HepG2 (cell line): ENCODE measurements around the gene SPECC1L. TPM values are rescaled to one million over a fixed set of nuclear protein-coding genes. Genes with fewer than 3 reads are reported as not detected.

Source experiments
- ATAC-seq: fragments of 200-7000 bp; cut with Tn5 transposase; 3 replicates; pipeline ENCODE4 v1.9.1; 2020; ENCODE audit warnings: mild to moderate bottlenecking, moderate library complexity
- BruUV-seq: library from RNA; stranded (reverse); fragments of 400-500 nt; replicated peaks from 2 replicates; lab custom pipeline; 2021; lab: Mats Ljungman, UMichigan
- CTCF ChIA-PET: fragments of 300-600 bp; formaldehyde crosslinking; extraction: SDS; loops from one replicate; lab custom pipeline; 2021; ENCODE audit warnings: low total read pairs, inconsistent platforms, low intra/inter-chr PET ratio; lab: Yijun Ruan, JAX
- POLR2A ChIA-PET: fragments of 350-600 bp; sonication (Branson Sonifier 250); formaldehyde crosslinking; loops from one replicate; lab custom pipeline; 2020; ENCODE audit warnings: antibody characterized with exemption, inconsistent platforms; lab: Yijun Ruan, JAX
- DNase-seq: peaks from one replicate; pipeline ENCODE4 v3.0.0-alpha.2; 2015; ENCODE audit warnings: low spot score
- FAIRE-seq: peaks from 3 replicates; lab custom pipeline; 2011; peaks lifted over from hg19 to GRCh38; lab: Jason Lieb, UNC
- H2AFZ ChIP-seq: one replicate; pipeline ENCODE4 v1.6.1; 2011; ENCODE audit warnings: low read length, inconsistent platforms
- H3K27ac ChIP-seq: fragments of 300-600 bp; 3 replicates; pipeline ENCODE4 v1.8.0; 2011; ENCODE audit warnings: mixed run types, mild to moderate bottlenecking, mixed read lengths, low read length, inconsistent platforms; ENCODE audit not compliant: insufficient read depth; ENCODE audit errors: extremely low read length
- H3K27me3 ChIP-seq, 2 experiments: fragments of 200-600 bp in 1 of 2; 2 replicates in 1 of 2; 3 replicates in 1 of 2; pipeline versions ENCODE4 v1.6.0 to v1.8.0; 2011; ENCODE audit warnings: low read length in 2 of 2, mild to moderate bottlenecking in 2 of 2, moderate library complexity in 2 of 2, inconsistent platforms in 1 of 2; ENCODE audit not compliant: insufficient read depth in 2 of 2, control insufficient read depth in 1 of 2
- H3K36me3 ChIP-seq, 2 experiments: fragments of 200-600 bp in 1 of 2; replicated peaks in 1 of 2; 2 replicates in 1 of 2; 3 replicates in 1 of 2; pipeline versions ENCODE4 v1.5.1 to v1.8.0; 2011; ENCODE audit warnings: low read length in 2 of 2, inconsistent platforms in 1 of 2; ENCODE audit not compliant: insufficient read depth in 2 of 2, control insufficient read depth in 1 of 2
- H3K4me1 ChIP-seq: 2 replicates; pipeline ENCODE4 v1.5.1; 2012; ENCODE audit warnings: low read length, inconsistent platforms; ENCODE audit not compliant: insufficient read depth
- H3K4me2 ChIP-seq: 2 replicates; pipeline ENCODE4 v1.6.0; 2011; ENCODE audit warnings: low read depth, low read length, inconsistent platforms
- H3K4me3 ChIP-seq, 3 experiments: fragments of 200-600 bp in 1 of 3; sonication (generic), shearing (Covaris generic) in 1 of 3; replicated peaks in 1 of 3; 2 replicates each; pipeline ENCODE4 v1.5.1; 2011 to 2016; ENCODE audit warnings: low read length in 3 of 3, inconsistent platforms in 2 of 3, low read depth in 2 of 3, mild to moderate bottlenecking in 2 of 3, control low read depth in 1 of 3, mixed read lengths in 1 of 3; ENCODE audit not compliant: insufficient read depth in 1 of 3
- H3K79me2 ChIP-seq: one replicate; pipeline ENCODE4 v1.6.1; 2011; ENCODE audit warnings: low read length, inconsistent platforms; ENCODE audit not compliant: insufficient read depth
- H3K9ac ChIP-seq: 2 replicates; pipeline ENCODE4 v1.6.0; 2011; ENCODE audit warnings: mild to moderate bottlenecking, low read depth, low read length, inconsistent platforms; ENCODE audit not compliant: insufficient read depth
- H3K9me3 ChIP-seq: 2 replicates; pipeline ENCODE4 v1.5.1; 2012; ENCODE audit warnings: mild to moderate bottlenecking, low read length
- H4K20me1 ChIP-seq: 2 replicates; pipeline ENCODE4 v1.6.0; 2011; ENCODE audit warnings: inconsistent platforms, mild to moderate bottlenecking, low read length, moderate library complexity; ENCODE audit not compliant: insufficient read depth
- BRCA1 ChIP-seq: sonication (generic); formaldehyde crosslinking; IDR thresholded peaks from 2 replicates; pipeline ENCODE4 v1.4.0; 2020; ENCODE audit warnings: missing genetic modification reagents
- CTCF ChIP-seq: sonication (generic); formaldehyde crosslinking; IDR thresholded peaks from 2 replicates; pipeline ENCODE4 v1.5.0; 2020; ENCODE audit warnings: mild to moderate bottlenecking, missing genetic modification reagents, moderate library complexity
- DBP ChIP-seq: sonication (generic); formaldehyde crosslinking; IDR thresholded peaks from 2 replicates; pipeline ENCODE4 v1.4.0; 2020; ENCODE audit warnings: missing genetic modification reagents; ENCODE audit errors: not compliant biosample characterization
- ELF3 ChIP-seq: IDR thresholded peaks from 2 replicates; pipeline ENCODE4 v1.6.1; 2016; ENCODE audit warnings: missing genetic modification reagents, missing compliant biosample characterization
- HNRNPK ChIP-seq: fragments of 200-400 bp; formaldehyde crosslinking; IDR thresholded peaks from 2 replicates; pipeline ENCODE4 v1.6.1; 2018; ENCODE audit warnings: low read length, low read depth, moderate library complexity, mild to moderate bottlenecking; ENCODE audit not compliant: poor library complexity, severe bottlenecking
- PPARG ChIP-seq: conservative IDR thresholded peaks from 2 replicates; pipeline ENCODE4 v1.6.1; 2016; ENCODE audit warnings: missing biosample characterization, missing genetic modification reagents
- RXRB ChIP-seq: IDR thresholded peaks from 2 replicates; pipeline ENCODE4 v1.6.1; 2016; ENCODE audit warnings: borderline replicate concordance, missing genetic modification reagents, missing compliant biosample characterization
- SMC3 ChIP-seq: IDR thresholded peaks from 2 replicates; pipeline ENCODE4 v1.6.1; 2011; ENCODE audit warnings: low read length, improper control_type of control experiment
- STAG1 ChIP-seq: sonication (generic); formaldehyde crosslinking; IDR thresholded peaks from 2 replicates; pipeline ENCODE4 v1.4.0; 2020; ENCODE audit warnings: missing genetic modification reagents
- TMF1 ChIP-seq: sonication (generic); formaldehyde crosslinking; IDR thresholded peaks from 2 replicates; pipeline ENCODE4 v1.8.1; 2022; ENCODE audit warnings: low read depth, missing genetic modification reagents
- YY1 ChIP-seq: IDR thresholded peaks from 2 replicates; pipeline ENCODE4 v1.6.1; 2011; ENCODE audit warnings: low read length, low read depth, moderate library complexity, mild to moderate bottlenecking; ENCODE audit not compliant: insufficient read depth, insufficient replicate concordance
- ZFYVE20 ChIP-seq: sonication (generic); formaldehyde crosslinking; IDR thresholded peaks from 2 replicates; pipeline ENCODE4 v1.8.0; 2023; ENCODE audit warnings: low read depth, mild to moderate bottlenecking, moderate library complexity, missing genetic modification reagents, borderline replicate concordance
- ZKSCAN5 ChIP-seq: sonication (generic); formaldehyde crosslinking; IDR thresholded peaks from 2 replicates; pipeline ENCODE4 v1.5.1; 2020; ENCODE audit warnings: mild to moderate bottlenecking, missing genetic modification reagents
- ZMAT5 ChIP-seq: sonication (generic); formaldehyde crosslinking; IDR thresholded peaks from 2 replicates; pipeline ENCODE4 v1.5.0; 2020; ENCODE audit warnings: mild to moderate bottlenecking, low read depth, missing genetic modification reagents, borderline replicate concordance
- ZNF30 ChIP-seq: sonication (generic); formaldehyde crosslinking; IDR thresholded peaks from 2 replicates; pipeline ENCODE4 v1.5.0; 2020; ENCODE audit warnings: mild to moderate bottlenecking, missing genetic modification reagents
- ZNF432 ChIP-seq: sonication (generic); formaldehyde crosslinking; IDR thresholded peaks from 2 replicates; pipeline ENCODE4 v1.5.0; 2020; ENCODE audit warnings: missing genetic modification reagents, mild to moderate bottlenecking, borderline replicate concordance
- ZNF607 ChIP-seq: sonication (generic); formaldehyde crosslinking; IDR thresholded peaks from 2 replicates; pipeline ENCODE4 v1.5.1; 2020; ENCODE audit warnings: missing genetic modification reagents, mild to moderate bottlenecking, borderline replicate concordance
- ZNF841 ChIP-seq: sonication (generic); formaldehyde crosslinking; IDR thresholded peaks from 2 replicates; pipeline ENCODE4 v1.8.1; 2023; ENCODE audit warnings: missing genetic modification reagents, borderline replicate concordance
- WGBS: methylation state at CpG from one replicate; pipeline ENCODE4 v1.1.6; 2017; ENCODE audit warnings: low lambda C conversion rate; 5-methylcytosine and 5-hydroxymethylcytosine counted together
- in situ Hi-C: cut with HindIII; loops from 2 replicates; pipeline ENCODE4 v1.10.0; 2017; ENCODE audit warnings: low pct_unique_long_range_greater_than_20kb; ENCODE audit not compliant: extremely low pct_ligation_motif_present
- intact Hi-C: fragments of 100-400 bp; cut with micrococcal nuclease; formaldehyde crosslinking; loops from one replicate; pipeline ENCODE4 v1.10.0; 2022; ENCODE audit not compliant: unreplicated experiment
- polyA plus RNA-seq, 8 experiments: library from polyadenylated mRNA; depleted of rRNA in 3 of 8; stranded (reverse) in 7 of 8; unstranded in 1 of 8; fragments of >200 nt; fragmentation: Illumina TruSeq in 4 of 8; extraction: Trizol in 4 of 8; gene quantifications; 2 replicates each; pipeline versions ENCODE4 v1.2.1 to v1.2.3, GENCODE V29; 2011 to 2016; ENCODE audit warnings: low read depth in 4 of 8, missing spikeins in 1 of 8, mixed read lengths in 1 of 8; ENCODE audit not compliant: insufficient read depth in 1 of 8
- total RNA-seq, 5 experiments: library from RNA; depleted of rRNA; stranded (reverse); fragments of >200 nt; fragmentation: Illumina TruSeq; extraction: Trizol; gene quantifications; 2 replicates each; pipeline ENCODE4 v1.2.3, GENCODE V29; 2016; ENCODE audit warnings: low read depth in 1 of 5

Gene SPECC1L
- total and polyA plus RNA-seq, 2 of the 13 experiments (the other 11 are each of a cell fraction or from before 2014, with no cell fraction given): 14.1 to 30.3 TPM

- TF ChIP-seq HNRNPK (no peak), ZNF432 (CRISPR knock-in tag) (no peak), PPARG (CRISPR knock-in tag) (no peak), TMF1 (CRISPR knock-in tag) (no peak), ZFYVE20 (CRISPR knock-in tag) (no peak), ZNF841 (CRISPR knock-in tag) (no peak)
Measured at GRCh38 chr22:24324137-24324536, 53.5 kb downstream of the SPECC1L start (continued).

- Histone ChIP-seq H3K4me3 (no peak overlapping the region), H3K27me3 (no peaks in the 10 kb centered on the region), H3K79me2 (no peaks in the 10 kb centered on the region), H3K4me2 (no peak overlapping the region), H3K4me1 (peaks cover 26% of the 10 kb centered on the region), H3K9me3 (no peaks in the 10 kb centered on the region), H3K9ac (no peak overlapping the region), H4K20me1 (no peaks in the 10 kb centered on the region), H2AFZ (no peak overlapping the region), H3K36me3 (peaks cover 20 to 69% of the 10 kb centered on the region in 2 experiments), H3K27ac (no peak overlapping the region)
- in situ Hi-C loops (loop anchor here (10.0 kb wide), 1 partner anchor 190 kb away; no protein-coding TSS in a partner anchor), intact Hi-C loops (loop anchor here (2.0 kb wide), 1 partner anchor 200 kb away; no protein-coding TSS in a partner anchor)
- no peak for FAIRE-seq
- BruUV-seq: no TSS peak
- peak; percentile 49 for DNase-seq
- ChIA-PET POLR2A (no interaction called here), CTCF (interaction anchor here (1.5 kb wide), 1 partner anchor 200 kb away, joined by 6 read pairs; no protein-coding TSS in a partner anchor)
- 59% methylated on average over 5 of the region's 5 CpGs for WGBS
- ATAC-seq: no peak
- TF ChIP-seq ZMAT5: no peak
- 0 out of 2 replicates have a peak, but pooled peaks have one; percentile 24 for TF ChIP-seq ELF3 (CRISPR knock-in tag)
- TF ChIP-seq BRCA1: no peak
- no peak for TF ChIP-seq ZNF607 (CRISPR knock-in tag)
- no peak for TF ChIP-seq ZKSCAN5 (CRISPR knock-in tag)
- no peak for TF ChIP-seq DBP (CRISPR knock-in tag)
- peak; percentile 32; the same call in 1 of the 2 replicates for TF ChIP-seq SMC3
- no peak for TF ChIP-seq RXRB (CRISPR knock-in tag)
- TF ChIP-seq STAG1 (CRISPR knock-in tag): peak; percentile 76
- TF ChIP-seq YY1: no peak
- TF ChIP-seq CTCF (CRISPR knock-in tag): peak; percentile 68
- no peak for TF ChIP-seq ZNF30 (CRISPR knock-in tag)
Measured at GRCh38 chr22:24325105-24325757, 54.6 kb downstream of the SPECC1L start.
